NCI-H2029 (cell line): Measurements from ENCODE around the gene IAH1.

Experiments used
- DNase-seq: peaks from one replicate; lab custom pipeline; 2025; lab: John Stamatoyannopoulos, UW

The IAH1 gene

GRCh38 chr2:9527995-9528787, 53.8 kb downstream of the IAH1 start:
- no peak for DNase-seq

DNA sequence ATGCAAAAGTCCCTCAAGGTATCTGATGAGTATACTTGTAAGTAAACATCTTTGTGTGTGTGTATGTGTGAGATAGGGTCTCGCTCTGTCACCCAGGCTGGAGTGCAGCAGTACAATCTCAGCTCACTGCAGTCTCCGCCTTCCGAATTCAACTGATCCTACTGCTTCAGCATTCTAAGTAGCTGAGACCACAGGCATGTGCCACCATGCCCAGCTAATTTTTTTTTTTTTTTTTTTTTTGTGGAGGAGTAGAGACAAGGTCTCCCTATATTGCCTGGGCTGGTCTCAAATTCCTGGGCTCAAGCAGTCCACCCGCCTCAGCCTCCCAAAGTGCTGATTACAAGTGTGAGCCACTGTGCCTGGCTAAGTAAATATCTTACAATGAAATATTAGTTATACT, 58.1 kb downstream of the IAH1 start:
- DNase-seq, result no peak

GRCh38 chr2:9533663-9534062, 59.3 kb downstream of the IAH1 start:
- DNase-seq, result no peak

DNA sequence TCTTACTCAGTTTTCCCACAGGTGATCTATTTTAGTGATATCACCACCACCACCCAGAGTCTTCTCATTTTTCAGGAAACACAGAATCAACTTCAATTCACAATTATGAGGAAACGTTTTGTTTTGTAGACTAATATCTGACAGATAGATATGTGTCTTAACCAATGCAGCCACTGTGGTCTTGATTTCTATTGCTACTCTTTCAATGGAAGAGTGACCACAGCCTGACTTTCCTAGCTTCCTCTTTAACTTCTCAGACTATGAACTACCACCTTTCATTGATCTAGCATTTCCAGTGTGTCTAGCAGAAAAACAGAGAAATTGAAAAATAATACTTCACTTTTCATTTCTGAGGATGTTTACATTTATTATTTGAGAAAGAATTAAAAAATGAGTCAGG, 60.8 kb downstream of the IAH1 start:
- no peak for DNase-seq

- DNase-seq, result no peak
Measured at GRCh38 chr2:9536504-9536903, 62.2 kb downstream of the IAH1 start.

DNA sequence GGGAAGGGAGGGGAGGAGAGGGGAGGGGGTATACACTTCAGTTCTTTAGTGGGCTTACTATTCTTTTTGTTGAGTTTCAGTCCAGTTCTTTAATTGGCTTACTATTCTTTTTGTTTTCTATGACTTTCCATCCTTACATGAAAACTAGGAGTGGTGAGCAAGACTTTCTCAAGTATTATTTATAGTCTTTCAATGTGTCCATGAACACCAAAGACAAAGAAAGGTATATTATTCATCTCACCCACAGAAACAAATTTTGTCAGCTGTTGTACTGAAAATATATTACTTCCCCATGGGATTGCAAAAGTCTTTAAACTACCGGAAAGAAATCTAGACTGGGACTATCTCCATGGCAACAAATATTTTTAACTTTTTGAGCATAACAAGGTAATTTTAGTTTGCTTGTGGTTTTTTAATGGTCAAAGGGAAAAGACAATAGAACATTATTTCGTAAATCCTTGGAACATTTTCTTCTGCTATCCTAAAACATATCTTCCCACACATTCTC, 63.7 kb downstream of the IAH1 start:
- no peak for DNase-seq
